GM13976 (cell line): Measurements from ENCODE around the gene RAPGEF1.

Source experiments
- DNase-seq: peaks from one replicate; pipeline ENCODE4 v3.0.0; 2012; ENCODE audit warnings: low spot score
- in situ Hi-C: fragments of 300-500 bp; cut with MboI; formaldehyde crosslinking; loops from one replicate; pipeline ENCODE4 v1.12.0; 2022; ENCODE audit warnings: low sequenced_read_pairs, mixed read lengths, inconsistent platforms; ENCODE audit not compliant: unreplicated experiment
- TF ChIP-seq, protein P1 (sequence below): IDR thresholded peaks from 2 replicates; pipeline ENCODE4 v1.5.1; 2012; ENCODE audit warnings: borderline replicate concordance, mild to moderate bottlenecking; ENCODE audit not compliant: insufficient read depth; ENCODE audit errors: extremely low read depth, missing control alignments, control extremely low read depth

The RAPGEF1 gene

DNA sequence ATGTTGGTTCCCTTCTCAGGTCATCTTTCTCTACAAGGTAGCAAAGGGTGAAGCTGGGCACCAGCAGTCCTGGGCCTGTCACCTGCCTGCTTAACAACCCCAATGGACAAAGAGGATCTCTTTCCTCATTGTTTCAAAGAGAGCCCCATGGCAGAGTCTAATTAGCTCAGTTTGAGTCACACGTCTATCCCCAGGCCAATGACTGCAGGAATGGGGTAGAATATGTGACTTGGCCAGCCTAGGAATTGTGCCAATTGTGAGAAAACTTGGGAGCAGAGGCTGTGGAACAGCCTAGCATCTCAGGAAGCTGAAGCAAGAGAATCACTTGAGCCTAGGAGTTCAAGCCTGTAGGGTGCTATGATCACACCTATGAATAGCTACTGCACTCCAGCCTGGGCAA lies 3.6 kb upstream of the RAPGEF1 start:
- TF ChIP-seq, protein P1, sequence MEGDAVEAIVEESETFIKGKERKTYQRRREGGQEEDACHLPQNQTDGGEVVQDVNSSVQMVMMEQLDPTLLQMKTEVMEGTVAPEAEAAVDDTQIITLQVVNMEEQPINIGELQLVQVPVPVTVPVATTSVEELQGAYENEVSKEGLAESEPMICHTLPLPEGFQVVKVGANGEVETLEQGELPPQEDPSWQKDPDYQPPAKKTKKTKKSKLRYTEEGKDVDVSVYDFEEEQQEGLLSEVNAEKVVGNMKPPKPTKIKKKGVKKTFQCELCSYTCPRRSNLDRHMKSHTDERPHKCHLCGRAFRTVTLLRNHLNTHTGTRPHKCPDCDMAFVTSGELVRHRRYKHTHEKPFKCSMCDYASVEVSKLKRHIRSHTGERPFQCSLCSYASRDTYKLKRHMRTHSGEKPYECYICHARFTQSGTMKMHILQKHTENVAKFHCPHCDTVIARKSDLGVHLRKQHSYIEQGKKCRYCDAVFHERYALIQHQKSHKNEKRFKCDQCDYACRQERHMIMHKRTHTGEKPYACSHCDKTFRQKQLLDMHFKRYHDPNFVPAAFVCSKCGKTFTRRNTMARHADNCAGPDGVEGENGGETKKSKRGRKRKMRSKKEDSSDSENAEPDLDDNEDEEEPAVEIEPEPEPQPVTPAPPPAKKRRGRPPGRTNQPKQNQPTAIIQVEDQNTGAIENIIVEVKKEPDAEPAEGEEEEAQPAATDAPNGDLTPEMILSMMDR, result no peak
- in situ Hi-C loops, result loop anchor here (5.0 to 10.0 kb wide), 2 partner anchors 151 to 369 kb away; no protein-coding TSS in a partner anchor
- DNase-seq, result no peak

DNA sequence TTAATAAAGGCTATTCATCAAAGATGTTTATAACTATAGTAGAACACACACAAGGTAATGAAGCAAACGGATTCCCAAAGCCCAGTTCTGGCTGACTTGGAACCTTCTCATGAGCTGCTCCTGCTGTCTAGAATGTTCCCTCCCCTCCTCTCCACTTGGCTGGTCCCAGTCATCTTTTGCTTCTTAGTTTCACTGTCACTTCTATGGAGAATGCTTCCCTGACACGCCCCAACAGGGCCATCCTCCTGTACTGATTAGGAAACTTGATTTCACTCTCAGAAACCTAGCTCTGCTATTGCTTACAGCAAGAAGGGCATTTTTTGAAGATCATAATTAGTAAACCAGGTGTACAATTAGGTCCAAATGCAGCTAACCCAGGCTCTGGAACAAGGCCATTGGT lies 3.2 kb upstream of the RAPGEF1 start:
- no peak for DNase-seq
- in situ Hi-C loops, result loop anchor here (5.0 to 10.0 kb wide), 2 partner anchors 151 to 368 kb away; no protein-coding TSS in a partner anchor
- TF ChIP-seq, protein P1, result no peak

DNA sequence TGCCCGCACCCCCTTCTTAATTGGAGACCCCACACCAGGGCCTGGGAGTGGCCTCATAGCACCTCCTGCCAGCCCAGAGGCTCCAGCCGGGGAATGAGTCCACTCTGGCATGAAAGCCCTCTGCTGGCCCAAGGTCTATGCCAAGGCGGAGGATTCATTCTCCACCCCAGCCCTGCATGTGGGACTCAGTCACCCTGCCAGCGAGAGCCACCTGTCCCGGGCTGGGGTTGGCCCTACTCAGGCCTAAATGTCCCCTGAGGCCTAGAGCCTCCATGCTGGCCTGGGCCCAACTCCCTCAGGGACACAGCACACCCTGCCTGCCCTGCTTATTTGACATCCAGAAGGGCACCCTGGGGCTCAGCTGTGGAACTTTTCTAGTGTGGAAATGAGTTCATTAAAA lies 1.0 kb upstream of the RAPGEF1 start:
- TF ChIP-seq, protein P1, result no peak
- in situ Hi-C loops, result loop anchor here (5.0 to 10.0 kb wide), 2 partner anchors 149 to 366 kb away; no protein-coding TSS in a partner anchor
- no peak for DNase-seq

DNA sequence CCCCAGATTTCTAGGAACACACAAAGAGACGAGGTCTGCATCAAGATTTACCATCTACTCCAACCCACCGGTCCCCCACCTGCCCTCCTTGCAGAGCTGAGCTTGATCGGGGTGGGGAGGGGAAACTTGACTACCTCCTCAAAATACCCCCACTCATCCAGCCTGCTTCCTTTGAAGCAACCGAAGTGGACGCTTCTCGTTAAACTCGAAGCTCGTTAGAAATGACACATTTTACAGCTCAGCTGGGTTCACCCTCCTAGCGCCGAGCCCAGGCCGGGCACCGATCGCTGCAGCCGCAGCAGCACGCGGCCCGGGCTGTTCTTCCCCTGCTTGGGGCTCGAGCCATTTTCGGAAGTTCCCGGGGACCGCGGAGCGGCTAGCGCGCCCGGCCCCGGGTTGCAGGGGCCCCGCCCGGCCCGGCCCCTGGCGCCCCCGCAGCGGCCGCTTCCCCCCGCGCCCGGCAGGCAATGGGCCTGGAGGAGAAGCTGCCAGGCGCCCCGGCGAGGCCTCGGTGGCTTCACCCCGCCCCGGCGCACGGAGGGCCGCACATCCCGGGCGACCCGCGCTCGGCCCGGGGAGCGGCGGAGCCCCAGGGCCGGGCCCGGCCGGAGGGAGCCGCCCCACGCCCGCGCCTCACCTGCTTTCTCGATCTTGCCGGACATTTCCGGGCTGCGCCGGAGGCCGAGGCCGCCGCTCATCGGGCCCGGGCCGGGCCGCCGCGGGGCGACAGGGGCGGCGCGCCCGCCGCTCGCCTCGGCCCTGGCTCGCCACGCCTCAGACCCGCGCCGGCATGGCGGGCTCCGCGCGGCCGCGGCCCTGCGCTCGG lies 530 bp downstream of the RAPGEF1 start:
- TF ChIP-seq, protein P1, result no peak
- in situ Hi-C loops, result loop anchor here (10.0 kb wide), 1 partner anchor 65 kb away; no protein-coding TSS in a partner anchor
- DNase-seq, result peak; percentile 77

DNA sequence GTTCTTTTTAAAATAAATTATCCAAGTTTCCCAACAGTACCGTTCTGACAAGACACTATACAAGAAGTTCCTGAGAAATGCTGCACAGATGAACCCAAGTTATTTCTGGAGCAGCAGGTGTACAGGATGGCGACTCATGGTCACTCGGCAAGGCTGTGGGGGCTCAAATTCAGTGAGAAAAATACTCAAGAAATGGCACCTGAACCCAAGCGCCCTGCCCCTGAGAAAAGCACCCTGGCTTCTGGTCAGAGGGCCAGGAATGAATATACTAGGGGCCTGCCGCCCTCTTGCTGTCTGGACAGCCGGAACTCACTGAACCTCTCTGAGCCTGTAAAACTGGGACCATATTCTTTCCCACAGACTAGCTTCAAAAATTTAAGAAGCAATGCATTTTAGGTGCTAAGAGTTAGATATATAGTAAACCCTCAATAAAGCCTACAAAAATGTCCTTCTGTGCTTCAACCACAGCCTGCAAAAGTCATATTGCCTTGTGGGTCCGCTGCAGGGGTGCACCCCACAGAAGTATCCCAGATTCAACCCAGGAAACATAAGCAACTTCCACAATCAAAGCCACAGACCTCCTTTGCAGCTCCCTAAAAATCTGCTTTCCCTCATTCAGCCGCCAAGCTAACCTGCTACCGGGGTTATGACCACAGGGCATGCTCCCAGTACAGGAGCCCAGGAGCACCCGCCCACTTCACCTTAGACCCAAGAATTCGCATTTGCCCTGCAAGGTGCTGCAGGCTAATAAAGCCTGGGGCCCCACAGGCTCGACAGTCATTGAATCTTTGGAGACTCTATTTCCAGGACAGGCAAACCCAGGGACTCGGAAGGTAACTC lies 1.4 kb downstream of the RAPGEF1 start:
- TF ChIP-seq, protein P1, result no peak
- in situ Hi-C loops, result loop anchor here (10.0 kb wide), 1 partner anchor 64 kb away; no protein-coding TSS in a partner anchor
- DNase-seq, result no peak

DNA sequence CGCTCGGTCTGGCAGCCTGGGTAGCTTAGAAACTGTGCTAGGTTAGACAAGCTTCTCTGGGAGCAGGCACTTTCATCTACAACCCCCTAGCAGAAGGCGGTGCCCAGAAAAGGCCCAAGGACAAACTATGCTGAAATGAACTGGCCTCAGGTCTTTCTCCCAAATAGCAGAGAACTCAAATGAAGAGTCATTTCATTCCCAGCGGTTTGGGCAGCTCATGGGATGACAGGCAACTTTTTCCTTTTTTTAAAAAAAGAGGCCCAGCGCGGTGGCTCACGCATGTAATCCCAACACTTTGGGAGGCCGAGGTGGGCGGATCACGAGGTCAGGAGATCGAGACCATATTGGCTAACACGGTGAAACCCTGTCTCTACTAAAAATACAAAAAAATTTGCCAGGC lies 2.5 kb downstream of the RAPGEF1 start:
- in situ Hi-C loops, result loop anchor here (10.0 kb wide), 1 partner anchor 63 kb away; no protein-coding TSS in a partner anchor
- TF ChIP-seq, protein P1, result no peak
- DNase-seq, result no peak
